Astrocyte (in vitro differentiated cells and primary cell): Measurements from ENCODE around the gene ZNF385B.

ENCODE experiments used
- EZH2 ChIP-seq: IDR thresholded peaks from 2 replicates; pipeline ENCODE4 v1.6.1; 2012; ENCODE audit warnings: mild to moderate bottlenecking, low read length, inconsistent platforms; ENCODE audit not compliant: insufficient read depth
- TF ChIP-seq, protein P1 (sequence below): IDR thresholded peaks from 2 replicates; pipeline ENCODE4 v1.5.1; 2011; ENCODE audit warnings: low read depth, mild to moderate bottlenecking, inconsistent platforms, low read length, moderate library complexity; ENCODE audit not compliant: insufficient read depth

DNA sequence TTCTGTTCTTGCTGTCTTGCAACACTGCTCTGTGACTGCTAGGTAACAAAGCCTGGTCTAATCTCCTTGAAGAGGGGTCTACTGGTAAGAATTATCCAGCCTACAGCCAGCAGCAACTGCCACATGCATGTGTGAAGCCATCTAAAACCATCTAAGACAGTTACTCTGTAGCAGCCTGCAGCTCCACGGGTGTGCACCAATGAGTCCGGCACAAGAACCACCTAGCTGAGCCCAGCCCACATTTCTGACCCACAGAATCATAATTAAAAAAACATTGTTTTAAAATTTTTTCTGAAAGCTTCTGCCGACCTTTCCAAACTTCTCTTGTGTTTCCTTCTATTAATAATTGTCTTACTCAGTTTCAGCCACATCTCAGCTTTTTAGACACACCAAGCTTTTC lies 102.8 kb downstream of the ZNF385B start:
- TF ChIP-seq, protein P1, sequence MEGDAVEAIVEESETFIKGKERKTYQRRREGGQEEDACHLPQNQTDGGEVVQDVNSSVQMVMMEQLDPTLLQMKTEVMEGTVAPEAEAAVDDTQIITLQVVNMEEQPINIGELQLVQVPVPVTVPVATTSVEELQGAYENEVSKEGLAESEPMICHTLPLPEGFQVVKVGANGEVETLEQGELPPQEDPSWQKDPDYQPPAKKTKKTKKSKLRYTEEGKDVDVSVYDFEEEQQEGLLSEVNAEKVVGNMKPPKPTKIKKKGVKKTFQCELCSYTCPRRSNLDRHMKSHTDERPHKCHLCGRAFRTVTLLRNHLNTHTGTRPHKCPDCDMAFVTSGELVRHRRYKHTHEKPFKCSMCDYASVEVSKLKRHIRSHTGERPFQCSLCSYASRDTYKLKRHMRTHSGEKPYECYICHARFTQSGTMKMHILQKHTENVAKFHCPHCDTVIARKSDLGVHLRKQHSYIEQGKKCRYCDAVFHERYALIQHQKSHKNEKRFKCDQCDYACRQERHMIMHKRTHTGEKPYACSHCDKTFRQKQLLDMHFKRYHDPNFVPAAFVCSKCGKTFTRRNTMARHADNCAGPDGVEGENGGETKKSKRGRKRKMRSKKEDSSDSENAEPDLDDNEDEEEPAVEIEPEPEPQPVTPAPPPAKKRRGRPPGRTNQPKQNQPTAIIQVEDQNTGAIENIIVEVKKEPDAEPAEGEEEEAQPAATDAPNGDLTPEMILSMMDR = no peak
- TF ChIP-seq EZH2 = no peak
